Endothelial cell of umbilical vein (primary cell): ENCODE results near the gene HAL. TPM values are rescaled to one million over a fixed set of nuclear protein-coding genes. Genes with fewer than 3 reads are reported as not detected.

ENCODE experiments used
- BruUV-seq: library from RNA; stranded (reverse); fragments of 400-500 nt; replicated peaks from 2 replicates; lab custom pipeline; 2021; lab: Mats Ljungman, UMichigan
- CTCF ChIA-PET: fragments of 300-600, 350-600 bp; sonication (Branson Sonifier 250); formaldehyde crosslinking; loops from one replicate; lab custom pipeline; 2021; ENCODE audit warnings: antibody characterized with exemption, inconsistent platforms; lab: Charles Lee
- POLR2A ChIA-PET: fragments of 300-600, 350-600 bp; sonication (Branson Sonifier 250); formaldehyde crosslinking; loops from one replicate; lab custom pipeline; 2021; ENCODE audit warnings: antibody characterized with exemption, inconsistent platforms; lab: Charles Lee
- DNase-seq: peaks from one replicate; pipeline ENCODE4 v3.0.0-alpha.2; 2011; ENCODE audit warnings: low read depth, low spot score
- FAIRE-seq: peaks from 2 replicates; lab custom pipeline; 2011; peaks lifted over from hg19 to GRCh38; lab: Jason Lieb, UNC
- H2AFZ ChIP-seq: 2 replicates; pipeline ENCODE4 v1.6.0; 2012; ENCODE audit warnings: low read depth, low read length, control low read depth, inconsistent platforms
- H3K27ac ChIP-seq: 2 replicates; pipeline ENCODE4 v1.5.1; 2011; ENCODE audit warnings: low read depth, mild to moderate bottlenecking, control low read depth, low read length, moderate library complexity; ENCODE audit not compliant: insufficient read depth
- H3K27me3 ChIP-seq, 2 experiments: 2 replicates each; pipeline versions ENCODE4 v1.6.0 to v1.6.1; 2011; ENCODE audit warnings: low read length in 2 of 2, mixed read lengths in 1 of 2; ENCODE audit not compliant: control insufficient read depth in 2 of 2, insufficient read depth in 2 of 2
- H3K36me3 ChIP-seq, 2 experiments: 2 replicates in 1 of 2; 3 replicates in 1 of 2; pipeline ENCODE4 v1.5.1; 2011; ENCODE audit warnings: low read length in 2 of 2, mild to moderate bottlenecking in 1 of 2, moderate library complexity in 1 of 2; ENCODE audit not compliant: control insufficient read depth in 2 of 2, insufficient read depth in 2 of 2; ENCODE audit errors: extremely low read depth in 1 of 2
- H3K4me1 ChIP-seq: 3 replicates; pipeline ENCODE4 v1.5.1; 2011; ENCODE audit warnings: mild to moderate bottlenecking, low read length; ENCODE audit not compliant: control insufficient read depth, insufficient read depth; ENCODE audit errors: extremely low read depth
- H3K4me2 ChIP-seq: 2 replicates; pipeline ENCODE4 v1.6.1; 2011; ENCODE audit warnings: low read length, control low read depth, mixed read lengths; ENCODE audit not compliant: insufficient read depth
- H3K4me3 ChIP-seq, 3 experiments: fragments of 200-600 bp in 1 of 3; sonication (generic), shearing (Covaris generic) in 1 of 3; replicated peaks in 1 of 3; 2 replicates each; pipeline ENCODE4 v1.5.1; 2011 to 2016; ENCODE audit warnings: control low read depth in 3 of 3, low read length in 3 of 3, mild to moderate bottlenecking in 2 of 3, inconsistent platforms in 1 of 3, low read depth in 1 of 3, moderate library complexity in 1 of 3; ENCODE audit not compliant: insufficient read depth in 1 of 3
- H3K79me2 ChIP-seq: 2 replicates; pipeline ENCODE4 v1.6.0; 2012; ENCODE audit warnings: low read length, inconsistent platforms; ENCODE audit not compliant: control insufficient read depth, insufficient read depth
- H3K9ac ChIP-seq: replicated peaks from 2 replicates; pipeline ENCODE3; 2011; ENCODE audit warnings: low read length, control low read depth; ENCODE audit not compliant: insufficient read depth; ENCODE audit errors: extremely low read depth
- H3K9me1 ChIP-seq: replicated peaks from 3 replicates; pipeline ENCODE4 v1.6.0; 2011; ENCODE audit warnings: mild to moderate bottlenecking, low read length; ENCODE audit not compliant: control insufficient read depth, insufficient read depth; ENCODE audit errors: extremely low read depth
- H3K9me3 ChIP-seq: replicated peaks from 2 replicates; pipeline ENCODE4 v1.5.1; 2012; ENCODE audit warnings: low read length, inconsistent platforms; ENCODE audit not compliant: control insufficient read depth, insufficient read depth
- H4K20me1 ChIP-seq: replicated peaks from 2 replicates; pipeline ENCODE3; 2011; ENCODE audit warnings: mild to moderate bottlenecking, low read length; ENCODE audit not compliant: control insufficient read depth, insufficient read depth; ENCODE audit errors: extremely low read depth
- CTCF ChIP-seq, 2 donors: IDR thresholded peaks; 1 replicate in 1 of 2; 2 replicates in 1 of 2; pipeline ENCODE4 v1.5.1; 2011; ENCODE audit warnings: low read length in 2 of 2, mild to moderate bottlenecking in 2 of 2, moderate library complexity in 2 of 2, control low read depth in 1 of 2, inconsistent platforms in 1 of 2, low read depth in 1 of 2; ENCODE audit not compliant: insufficient read depth in 1 of 2; ENCODE audit errors: extremely low read depth in 1 of 2
- EZH2 ChIP-seq: IDR thresholded peaks from 2 replicates; pipeline ENCODE4 v1.6.1; 2012; ENCODE audit warnings: borderline replicate concordance, low read depth, mild to moderate bottlenecking, moderate library complexity, low read length, inconsistent platforms; ENCODE audit not compliant: severe bottlenecking
- FOS ChIP-seq: IDR thresholded peaks from 2 replicates; pipeline ENCODE4 v1.6.1; 2011; ENCODE audit warnings: mild to moderate bottlenecking, low read length, moderate library complexity, borderline replicate concordance; ENCODE audit not compliant: insufficient read depth
- GATA2 ChIP-seq: IDR thresholded peaks from 2 replicates; pipeline ENCODE4 v1.7.0; 2011; ENCODE audit warnings: low read depth, mild to moderate bottlenecking, moderate library complexity, mixed read lengths, low read length; ENCODE audit not compliant: insufficient read length, insufficient read depth
- JUN ChIP-seq: IDR thresholded peaks from 2 replicates; pipeline ENCODE4 v1.6.1; 2011; ENCODE audit warnings: borderline replicate concordance, low read depth; ENCODE audit not compliant: insufficient read length, insufficient read depth
- MAX ChIP-seq: IDR thresholded peaks from 2 replicates; pipeline ENCODE4 v1.6.1; 2011; ENCODE audit not compliant: insufficient read depth, insufficient read length
- MYC ChIP-seq: IDR thresholded peaks from one replicate; pipeline ENCODE4 v1.6.1; 2011; ENCODE audit warnings: mild to moderate bottlenecking, low read depth, low read length
- POLR2A ChIP-seq: IDR thresholded peaks from 2 replicates; pipeline ENCODE4 v1.6.1; 2012; ENCODE audit warnings: low read depth, mild to moderate bottlenecking, control low read depth, low read length
- POLR2AphosphoS5 ChIP-seq: IDR thresholded peaks from 2 replicates; pipeline ENCODE4 v1.6.1; 2012; ENCODE audit warnings: low read depth, mild to moderate bottlenecking, control low read depth, low read length, moderate library complexity; ENCODE audit not compliant: insufficient read depth
- dilution Hi-C: fragments of 300-500 bp; cut with MboI; formaldehyde crosslinking; loops from one replicate; pipeline ENCODE4 v1.15.0; 2019; ENCODE audit warnings: low sequenced_read_pairs; ENCODE audit not compliant: extremely low pct_ligation_motif_present
- intact Hi-C: fragments of 100-400 bp; cut with micrococcal nuclease; formaldehyde crosslinking; loops from one replicate; pipeline ENCODE4 v1.10.0; 2022
- polyA plus RNA-seq, 4 experiments: library from polyadenylated mRNA; depleted of rRNA in 3 of 4; stranded (reverse) in 3 of 4; unstranded in 1 of 4; fragments of >200 nt; gene quantifications; 2 replicates each; pipeline versions ENCODE4 v1.2.1 to v1.2.3, GENCODE V29; 2011 to 2012; ENCODE audit warnings: missing spikeins in 1 of 4
- total RNA-seq: library from RNA; stranded (reverse); gene quantifications from 2 replicates; pipeline ENCODE4 v1.2.3, GENCODE V29; 2021

Gene HAL
- total and polyA plus RNA-seq, 2 donors (not counting 3 experiments of a cell fraction or from before 2014, with no cell fraction given), result 0.18 to 0.62 TPM

GRCh38 chr12:95982602-95983001, 13.5 kb downstream of the HAL start:
- POLR2A ChIA-PET, result no interaction called here
- TF ChIP-seq MAX (no peak), EZH2 (no peak), JUN (no peak), FOS (no peak), POLR2AphosphoS5 (no peak), POLR2A (no peak), GATA2 (no peak), CTCF (IDR thresholded peaks at IDR 0.05; ENCODE audit: extremely low read depth in 1 of 2, insufficient read depth in 1 of 2, low read depth in 1 of 2, low read length in 2 of 2) (no peak), MYC (no peak)
- FAIRE-seq, result no peak

More at GRCh38 chr12:95982602-95983001, 13.5 kb downstream of the HAL start:
- no peaks in the 10 kb centered on the region for H3K9me3 ChIP-seq
- no peak for DNase-seq
- H3K27ac ChIP-seq, result no peak overlapping the region
- CTCF ChIA-PET, result interaction anchor here (1.0 kb wide), 1 partner anchor 16 kb away, joined by 3 read pairs; no protein-coding TSS in a partner anchor
- peaks cover 0 to 19% of the 10 kb centered on the region in 2 experiments for H3K27me3 ChIP-seq
- no peak overlapping the region for H3K4me2 ChIP-seq
- no peaks in the 10 kb centered on the region for H3K36me3 ChIP-seq
- H4K20me1 ChIP-seq, result no peaks in the 10 kb centered on the region
- H3K4me1 ChIP-seq, result no peaks in the 10 kb centered on the region
- intact Hi-C loops (no loop called here), dilution Hi-C loops (no loop called here)
- H2AFZ ChIP-seq, result no peak overlapping the region
- no peaks in the 10 kb centered on the region for H3K9me1 ChIP-seq
- no peaks in the 10 kb centered on the region for H3K79me2 ChIP-seq
- no TSS peak for BruUV-seq
- H3K4me3 ChIP-seq, result no peak overlapping the region
- H3K9ac ChIP-seq, result no peak overlapping the region
